ENCODE data around the gene INPP1. TPM values are rescaled to one million over a fixed set of nuclear protein-coding genes. Genes with fewer than 3 reads are reported as not detected.
"Not testable (repeated sequence)": the region's sequence is repeated elsewhere in the genome, so short reads cannot be mapped to it uniquely, and the experiment has no call there.

The INPP1 gene
- total RNA-seq, 1 donor from 2014 or later = 6.5 TPM

DNA sequence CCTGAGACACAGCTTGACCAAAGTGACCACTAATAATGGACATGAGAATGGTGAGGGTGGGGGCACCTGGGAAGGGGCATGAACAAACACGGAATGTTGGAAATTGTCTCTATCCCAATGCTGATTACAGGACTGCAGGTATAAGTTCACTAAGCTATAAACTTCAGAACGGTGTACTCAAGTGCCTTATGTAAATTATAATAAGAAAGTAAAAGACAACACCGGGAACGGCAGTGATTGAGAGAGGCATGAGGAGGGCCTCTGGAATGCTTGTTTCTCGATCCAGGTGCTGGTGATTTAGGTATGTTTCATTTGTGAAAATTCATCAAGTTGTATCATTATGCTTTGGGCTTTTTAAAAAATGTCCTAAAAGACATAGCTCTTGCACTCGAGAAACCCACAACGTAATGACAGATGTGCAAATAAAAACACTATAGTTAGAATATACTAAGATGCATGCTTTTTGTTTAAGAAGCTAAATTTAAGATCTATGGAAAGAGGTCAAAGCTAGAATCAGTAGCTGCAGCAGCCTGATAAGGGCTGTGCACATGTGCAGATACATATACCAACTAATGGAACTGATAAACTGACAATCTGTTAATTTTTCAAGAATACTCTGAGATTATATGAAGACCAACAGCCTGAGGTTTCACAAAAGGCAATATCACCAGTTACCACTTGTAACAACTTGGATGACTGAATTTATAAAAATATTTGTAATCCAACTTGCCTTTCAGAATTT lies 31.3 kb upstream of the INPP1 start:
- H3K4me3 ChIP-seq (ENCODE audit: low read depth, low read length) = no peak overlapping the region
- DNase-seq (ENCODE audit: low read depth) = no peak
- TF ChIP-seq, protein P1, sequence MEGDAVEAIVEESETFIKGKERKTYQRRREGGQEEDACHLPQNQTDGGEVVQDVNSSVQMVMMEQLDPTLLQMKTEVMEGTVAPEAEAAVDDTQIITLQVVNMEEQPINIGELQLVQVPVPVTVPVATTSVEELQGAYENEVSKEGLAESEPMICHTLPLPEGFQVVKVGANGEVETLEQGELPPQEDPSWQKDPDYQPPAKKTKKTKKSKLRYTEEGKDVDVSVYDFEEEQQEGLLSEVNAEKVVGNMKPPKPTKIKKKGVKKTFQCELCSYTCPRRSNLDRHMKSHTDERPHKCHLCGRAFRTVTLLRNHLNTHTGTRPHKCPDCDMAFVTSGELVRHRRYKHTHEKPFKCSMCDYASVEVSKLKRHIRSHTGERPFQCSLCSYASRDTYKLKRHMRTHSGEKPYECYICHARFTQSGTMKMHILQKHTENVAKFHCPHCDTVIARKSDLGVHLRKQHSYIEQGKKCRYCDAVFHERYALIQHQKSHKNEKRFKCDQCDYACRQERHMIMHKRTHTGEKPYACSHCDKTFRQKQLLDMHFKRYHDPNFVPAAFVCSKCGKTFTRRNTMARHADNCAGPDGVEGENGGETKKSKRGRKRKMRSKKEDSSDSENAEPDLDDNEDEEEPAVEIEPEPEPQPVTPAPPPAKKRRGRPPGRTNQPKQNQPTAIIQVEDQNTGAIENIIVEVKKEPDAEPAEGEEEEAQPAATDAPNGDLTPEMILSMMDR (conservative IDR thresholded peaks at IDR 0.05; ENCODE audit: low read depth, low read length) = no peak

GRCh38 chr2:190312635-190313025 lies 30.8 kb upstream of the INPP1 start:
- H3K4me3 ChIP-seq (ENCODE audit: low read depth, low read length); DNase-seq (ENCODE audit: low read depth): not testable (repeated sequence)

GRCh38 chr2:190313880-190314279 lies 29.5 kb upstream of the INPP1 start:
- no peak for DNase-seq (ENCODE audit: low read depth)
- TF ChIP-seq, protein P1 (conservative IDR thresholded peaks at IDR 0.05; ENCODE audit: low read depth, low read length) = no peak
- H3K4me3 ChIP-seq (ENCODE audit: low read depth, low read length) = no peak overlapping the region

GRCh38 chr2:190315273-190315672 lies 28.1 kb upstream of the INPP1 start:
- TF ChIP-seq, protein P1 (conservative IDR thresholded peaks at IDR 0.05; ENCODE audit: low read depth, low read length) = no peak
- H3K4me3 ChIP-seq (ENCODE audit: low read depth, low read length) = no peak overlapping the region
- DNase-seq (ENCODE audit: low read depth) = no peak

DNA sequence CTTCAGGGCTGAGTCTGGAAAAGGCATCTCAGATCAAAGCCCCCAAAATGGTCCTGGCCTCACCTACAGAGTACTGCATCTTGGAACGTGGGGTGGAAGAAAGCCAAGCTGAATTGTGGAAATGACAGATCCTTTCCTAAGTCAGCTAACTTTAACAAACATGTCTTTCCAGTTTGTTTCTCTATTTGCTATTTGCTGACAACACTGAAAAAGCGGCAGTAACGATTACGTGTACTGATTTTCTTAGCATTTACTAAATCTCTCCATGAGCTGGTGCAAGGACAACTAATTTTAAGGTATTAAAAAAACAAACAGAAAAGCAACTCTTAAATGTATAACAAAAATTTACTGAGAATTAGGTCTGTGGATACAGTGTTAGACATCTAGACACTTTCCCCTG lies 24.9 kb upstream of the INPP1 start:
- DNase-seq (ENCODE audit: low read depth) = no peak
- TF ChIP-seq, protein P1 (conservative IDR thresholded peaks at IDR 0.05; ENCODE audit: low read depth, low read length) = no peak
- H3K4me3 ChIP-seq (ENCODE audit: low read depth, low read length) = peak overlapping the region; percentile 85

DNA sequence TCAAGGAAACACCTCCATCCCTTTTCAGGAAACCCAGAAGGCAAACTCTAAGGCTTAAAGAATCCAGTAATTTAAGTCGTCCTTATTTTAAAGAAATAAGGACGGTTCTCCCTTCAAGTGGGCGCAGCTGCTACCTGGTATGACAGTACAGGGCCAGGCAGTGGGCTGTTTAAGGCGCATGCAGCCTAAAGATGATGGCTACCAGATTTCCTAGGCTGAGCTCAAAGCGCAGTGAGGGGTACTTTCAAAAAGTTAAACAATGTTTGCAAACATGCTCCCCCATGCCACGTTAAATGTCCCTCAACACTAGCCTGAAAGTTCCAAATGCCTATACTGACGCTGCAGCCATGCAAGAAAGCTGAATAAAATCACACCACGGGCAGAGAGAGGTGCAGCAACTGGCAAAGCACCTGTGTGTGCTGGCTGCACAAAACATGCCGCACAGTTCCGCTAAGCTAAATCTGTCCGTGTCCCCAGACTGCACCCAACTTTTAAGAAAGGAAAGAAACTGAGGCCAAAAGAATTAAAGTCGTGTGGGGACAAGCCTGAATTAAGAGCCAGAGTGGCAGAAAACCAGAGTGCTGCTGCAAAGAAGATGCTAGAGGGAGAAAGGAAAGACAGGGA lies 24.3 kb upstream of the INPP1 start:
- TF ChIP-seq, protein P1 (conservative IDR thresholded peaks at IDR 0.05; ENCODE audit: low read depth, low read length) = no peak
- H3K4me3 ChIP-seq (ENCODE audit: low read depth, low read length) = peak overlapping the region; percentile 85
- no peak for DNase-seq (ENCODE audit: low read depth)

GRCh38 chr2:190319555-190320498 lies 23.6 kb upstream of the INPP1 start, which contains the start of gene HIBCH:
Gene HIBCH, minus strand, starts transcription at chr2:190319826. Its CDS starts 76 bp downstream, at chr2:190319750.
- DNase-seq (ENCODE audit: low read depth) = peak; percentile 82
- H3K4me3 ChIP-seq (ENCODE audit: low read depth, low read length) = peak within 1 kb of the TSS; percentile 85
- TF ChIP-seq, protein P1 (conservative IDR thresholded peaks at IDR 0.05; ENCODE audit: low read depth, low read length) = peak; percentile 85
